K562 (cell line): ENCODE measurements around the gene RALGPS1. TPM values are rescaled to one million over a fixed set of nuclear protein-coding genes. Genes with fewer than 3 reads are reported as not detected.
A peak's percentile ranks its signal among the peaks of the same experiment; 100 is the strongest.

ENCODE experiments used
- BRD9 ChIP-seq: fragments of 450-650 bp; IDR thresholded peaks from 2 replicates; pipeline ENCODE4 v1.6.1; 2018; ENCODE audit warnings: low read depth; ENCODE audit not compliant: partially characterized antibody
- E2F3 ChIP-seq: fragments of 250-450 bp; sonication (Bioruptor Pico); IDR thresholded peaks from 2 replicates; pipeline ENCODE4 v1.4.0; 2020; ENCODE audit warnings: mild to moderate bottlenecking
- HDAC2 ChIP-seq: fragments of 450-650 bp; IDR thresholded peaks from 2 replicates; pipeline ENCODE4 v1.6.1; 2016; ENCODE audit warnings: mild to moderate bottlenecking
- JUNB ChIP-seq: fragments of 450-650 bp; formaldehyde crosslinking; conservative IDR thresholded peaks from 2 replicates; pipeline ENCODE4 v1.4.0; 2020; ENCODE audit warnings: mild to moderate bottlenecking
- LEF1 ChIP-seq: fragments of 450-650 bp; IDR thresholded peaks from 2 replicates; pipeline ENCODE4 v1.6.1; 2016; ENCODE audit warnings: mild to moderate bottlenecking
- NBN ChIP-seq: fragments of 450-650 bp; IDR thresholded peaks from 2 replicates; pipeline ENCODE4 v1.6.1; 2016; ENCODE audit warnings: low read depth, mild to moderate bottlenecking
- PHF8 ChIP-seq: fragments of 200-600 bp; sonication (generic); IDR thresholded peaks from 2 replicates; pipeline ENCODE4 v1.6.1; 2012; ENCODE audit warnings: mixed run types, mild to moderate bottlenecking, inconsistent platforms, low read length, moderate library complexity, borderline replicate concordance
- POLR2A ChIP-seq: fragments of 450-650 bp; conservative IDR thresholded peaks from 2 replicates; pipeline ENCODE4 v1.6.1; 2016
- PRPF4 ChIP-seq: fragments of 200-400 bp; formaldehyde crosslinking; IDR thresholded peaks from one replicate; pipeline ENCODE4 v1.6.1; 2017; ENCODE audit warnings: low read length, low read depth, mild to moderate bottlenecking; ENCODE audit not compliant: insufficient read depth, poor library complexity, severe bottlenecking
- RBFOX2 ChIP-seq: fragments of 200-400 bp; formaldehyde crosslinking; IDR thresholded peaks from 2 replicates; pipeline ENCODE4 v1.6.1; 2017; ENCODE audit warnings: low read depth, mild to moderate bottlenecking, low read length, moderate library complexity
- RBM15 ChIP-seq: fragments of 200-400 bp; formaldehyde crosslinking; IDR thresholded peaks from 2 replicates; pipeline ENCODE4 v1.6.1; 2018; ENCODE audit warnings: mild to moderate bottlenecking, low read length, moderate library complexity; ENCODE audit not compliant: insufficient read depth
- RFX7 ChIP-seq: fragments of 250-450 bp; sonication (Bioruptor Pico); IDR thresholded peaks from 2 replicates; pipeline ENCODE4 v1.5.1; 2021; ENCODE audit warnings: mild to moderate bottlenecking
- RHOXF2B ChIP-seq: fragments of 250-450 bp; sonication (Bioruptor Pico); conservative IDR thresholded peaks from 2 replicates; pipeline ENCODE4 v1.5.1; 2021
- SMARCA5 ChIP-seq: fragments of 450-650 bp; IDR thresholded peaks from 2 replicates; pipeline ENCODE4 v1.6.1; 2016
- SMARCE1 ChIP-seq: fragments of 450-650 bp; IDR thresholded peaks from 2 replicates; pipeline ENCODE4 v1.7.1; 2016; ENCODE audit warnings: mild to moderate bottlenecking
- TEAD2 ChIP-seq: fragments of 450-650 bp; IDR thresholded peaks from 2 replicates; pipeline ENCODE4 v1.6.1; 2016; ENCODE audit warnings: missing genetic modification characterization, control low read depth, missing compliant biosample characterization
- ZC3H4 ChIP-seq: sonication (generic); formaldehyde crosslinking; IDR thresholded peaks from 2 replicates; pipeline ENCODE4 v1.9.0; 2021; ENCODE audit warnings: missing genetic modification reagents, borderline replicate concordance
- polyA plus RNA-seq, 8 experiments: library from polyadenylated mRNA; depleted of rRNA in 4 of 8; stranded (reverse) in 5 of 8; unstranded in 3 of 8; fragments of >200 nt; fragmentation: Nextera tagmentation in 2 of 8; fragmentation: Illumina TruSeq in 1 of 8; extraction: Ambion mirVana in 2 of 8; extraction: Trizol in 1 of 8; gene quantifications; 2 replicates each; pipeline versions ENCODE4 v1.2.1 to v1.2.3, GENCODE V29; 2011 to 2014; ENCODE audit warnings: inconsistent platforms in 1 of 8, missing spikeins in 1 of 8
- total RNA-seq, 7 experiments: library from RNA; depleted of rRNA in 6 of 7; stranded (reverse); fragments of >200 nt in 6 of 7; fragmentation: Illumina TruSeq in 2 of 7; extraction: Trizol in 2 of 7; gene quantifications; 2 replicates each; pipeline versions ENCODE4 v1.2.1 to v1.2.3, GENCODE V29; 2011 to 2021; ENCODE audit warnings: low replicate concordance in 1 of 7
- TF ChIP-seq, protein P1 (sequence below): fragments of 450-650 bp; formaldehyde crosslinking; IDR thresholded peaks from 2 replicates; pipeline ENCODE4 v1.4.0; 2020; ENCODE audit warnings: mild to moderate bottlenecking, moderate library complexity
- TF ChIP-seq, protein P2 (sequence below): fragments of 450-650 bp; conservative IDR thresholded peaks from 2 replicates; pipeline ENCODE4 v1.6.1; 2016; ENCODE audit warnings: missing genetic modification characterization, low read depth, mild to moderate bottlenecking, missing compliant biosample characterization, moderate library complexity
- TF ChIP-seq, protein P3 (sequence below): fragments of 450-650 bp; IDR thresholded peaks from 2 replicates; pipeline ENCODE4 v1.7.0; 2016; ENCODE audit warnings: borderline replicate concordance
- TF ChIP-seq, protein P4 (sequence below), 2 experiments: fragments of 200-800 bp in 1 of 2; sonication (Bioruptor generic) in 1 of 2; sonication (generic) in 1 of 2; formaldehyde crosslinking in 1 of 2; IDR thresholded peaks in 1 of 2; conservative IDR thresholded peaks in 1 of 2; 2 replicates each; pipeline versions ENCODE4 v1.5.0 to v1.6.1; 2016 to 2020; ENCODE audit warnings: missing compliant biosample characterization in 1 of 2, missing genetic modification characterization in 1 of 2, missing genetic modification reagents in 1 of 2
- TF ChIP-seq, protein P5 (sequence below): fragments of 450-650 bp; formaldehyde crosslinking; IDR thresholded peaks from 2 replicates; pipeline ENCODE4 v1.4.0; 2020; ENCODE audit warnings: mild to moderate bottlenecking, moderate library complexity

RALGPS1 gene
- total and polyA plus RNA-seq, 9 of the 15 experiments (the other 6 are each of a cell fraction or from before 2014, with no cell fraction given): 0.04 to 2.6 (median 1.5) TPM

DNA sequence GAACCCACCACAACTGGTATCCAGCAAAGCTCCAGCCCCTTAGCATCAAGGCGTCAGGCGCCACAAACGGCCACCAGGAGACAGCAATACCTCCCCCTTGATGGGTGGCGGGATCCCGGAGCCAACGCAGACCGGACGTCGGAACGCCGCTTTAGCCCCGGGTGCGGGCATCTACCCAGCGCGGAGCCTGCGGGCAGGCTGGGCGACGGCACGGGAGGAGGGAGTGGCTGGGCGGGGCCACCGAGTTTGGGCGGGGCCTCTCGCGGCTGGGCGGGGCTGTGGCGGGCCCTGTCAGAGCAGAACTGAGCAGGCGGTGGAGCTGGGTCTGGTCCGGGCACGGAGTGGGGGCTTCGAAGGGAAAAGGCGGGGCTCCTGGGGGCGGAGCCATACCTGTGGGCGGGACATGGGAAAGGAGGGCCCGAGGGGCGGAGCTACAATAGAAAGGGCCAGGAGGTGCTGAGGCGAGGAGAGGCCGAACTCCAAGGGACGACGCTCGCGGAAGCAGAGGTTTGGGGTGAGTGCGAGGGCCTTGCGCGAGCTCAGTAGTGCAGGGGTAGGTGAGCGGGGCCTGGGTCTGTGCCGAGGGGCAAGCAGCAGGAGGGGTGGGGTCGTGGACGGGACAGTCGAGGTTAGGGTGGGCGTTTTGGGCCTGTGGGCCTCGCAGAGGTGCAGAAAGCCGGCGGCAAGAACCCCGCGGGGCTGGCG lies 309.7 kb downstream of the RALGPS1 start (continued):
- TF ChIP-seq ZC3H4 (CRISPR knock-in tag) (no peak), RHOXF2B (no peak), HDAC2 (no peak), SMARCA5 (0 out of 2 replicates have a peak, but pooled peaks have one; percentile 44), RBFOX2 (peak; percentile 51; the same call in 1 of the 2 replicates), PHF8 (peak; percentile 37; the same call in 1 of the 2 replicates), NBN (peak; percentile 63; the same call in 1 of the 2 replicates), LEF1 (no peak), TEAD2 (tag) (no peak), JUNB (no peak), RBM15 (no peak), POLR2A (no peak), E2F3 (CRISPR knock-in tag) (0 out of 2 replicates have a peak, but pooled peaks have one; percentile 36), PRPF4 (no peak), RFX7 (CRISPR knock-in tag) (no peak), BRD9 (no peak), SMARCE1 (no peak)
- TF ChIP-seq, protein P1, sequence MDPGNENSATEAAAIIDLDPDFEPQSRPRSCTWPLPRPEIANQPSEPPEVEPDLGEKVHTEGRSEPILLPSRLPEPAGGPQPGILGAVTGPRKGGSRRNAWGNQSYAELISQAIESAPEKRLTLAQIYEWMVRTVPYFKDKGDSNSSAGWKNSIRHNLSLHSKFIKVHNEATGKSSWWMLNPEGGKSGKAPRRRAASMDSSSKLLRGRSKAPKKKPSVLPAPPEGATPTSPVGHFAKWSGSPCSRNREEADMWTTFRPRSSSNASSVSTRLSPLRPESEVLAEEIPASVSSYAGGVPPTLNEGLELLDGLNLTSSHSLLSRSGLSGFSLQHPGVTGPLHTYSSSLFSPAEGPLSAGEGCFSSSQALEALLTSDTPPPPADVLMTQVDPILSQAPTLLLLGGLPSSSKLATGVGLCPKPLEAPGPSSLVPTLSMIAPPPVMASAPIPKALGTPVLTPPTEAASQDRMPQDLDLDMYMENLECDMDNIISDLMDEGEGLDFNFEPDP (CRISPR knock-in tag): no peak
- TF ChIP-seq, protein P2, sequence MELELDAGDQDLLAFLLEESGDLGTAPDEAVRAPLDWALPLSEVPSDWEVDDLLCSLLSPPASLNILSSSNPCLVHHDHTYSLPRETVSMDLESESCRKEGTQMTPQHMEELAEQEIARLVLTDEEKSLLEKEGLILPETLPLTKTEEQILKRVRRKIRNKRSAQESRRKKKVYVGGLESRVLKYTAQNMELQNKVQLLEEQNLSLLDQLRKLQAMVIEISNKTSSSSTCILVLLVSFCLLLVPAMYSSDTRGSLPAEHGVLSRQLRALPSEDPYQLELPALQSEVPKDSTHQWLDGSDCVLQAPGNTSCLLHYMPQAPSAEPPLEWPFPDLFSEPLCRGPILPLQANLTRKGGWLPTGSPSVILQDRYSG: no peak
- TF ChIP-seq, protein P3, sequence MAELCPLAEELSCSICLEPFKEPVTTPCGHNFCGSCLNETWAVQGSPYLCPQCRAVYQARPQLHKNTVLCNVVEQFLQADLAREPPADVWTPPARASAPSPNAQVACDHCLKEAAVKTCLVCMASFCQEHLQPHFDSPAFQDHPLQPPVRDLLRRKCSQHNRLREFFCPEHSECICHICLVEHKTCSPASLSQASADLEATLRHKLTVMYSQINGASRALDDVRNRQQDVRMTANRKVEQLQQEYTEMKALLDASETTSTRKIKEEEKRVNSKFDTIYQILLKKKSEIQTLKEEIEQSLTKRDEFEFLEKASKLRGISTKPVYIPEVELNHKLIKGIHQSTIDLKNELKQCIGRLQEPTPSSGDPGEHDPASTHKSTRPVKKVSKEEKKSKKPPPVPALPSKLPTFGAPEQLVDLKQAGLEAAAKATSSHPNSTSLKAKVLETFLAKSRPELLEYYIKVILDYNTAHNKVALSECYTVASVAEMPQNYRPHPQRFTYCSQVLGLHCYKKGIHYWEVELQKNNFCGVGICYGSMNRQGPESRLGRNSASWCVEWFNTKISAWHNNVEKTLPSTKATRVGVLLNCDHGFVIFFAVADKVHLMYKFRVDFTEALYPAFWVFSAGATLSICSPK: no peak
- TF ChIP-seq, protein P4, sequence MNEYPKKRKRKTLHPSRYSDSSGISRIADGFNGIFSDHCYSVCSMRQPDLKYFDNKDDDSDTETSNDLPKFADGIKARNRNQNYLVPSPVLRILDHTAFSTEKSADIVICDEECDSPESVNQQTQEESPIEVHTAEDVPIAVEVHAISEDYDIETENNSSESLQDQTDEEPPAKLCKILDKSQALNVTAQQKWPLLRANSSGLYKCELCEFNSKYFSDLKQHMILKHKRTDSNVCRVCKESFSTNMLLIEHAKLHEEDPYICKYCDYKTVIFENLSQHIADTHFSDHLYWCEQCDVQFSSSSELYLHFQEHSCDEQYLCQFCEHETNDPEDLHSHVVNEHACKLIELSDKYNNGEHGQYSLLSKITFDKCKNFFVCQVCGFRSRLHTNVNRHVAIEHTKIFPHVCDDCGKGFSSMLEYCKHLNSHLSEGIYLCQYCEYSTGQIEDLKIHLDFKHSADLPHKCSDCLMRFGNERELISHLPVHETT (CRISPR knock-in tag; conservative IDR thresholded peaks at IDR 0.05 in 1 of 2, IDR thresholded peaks at IDR 0.05 in 1 of 2): no peak
- TF ChIP-seq, protein P5, sequence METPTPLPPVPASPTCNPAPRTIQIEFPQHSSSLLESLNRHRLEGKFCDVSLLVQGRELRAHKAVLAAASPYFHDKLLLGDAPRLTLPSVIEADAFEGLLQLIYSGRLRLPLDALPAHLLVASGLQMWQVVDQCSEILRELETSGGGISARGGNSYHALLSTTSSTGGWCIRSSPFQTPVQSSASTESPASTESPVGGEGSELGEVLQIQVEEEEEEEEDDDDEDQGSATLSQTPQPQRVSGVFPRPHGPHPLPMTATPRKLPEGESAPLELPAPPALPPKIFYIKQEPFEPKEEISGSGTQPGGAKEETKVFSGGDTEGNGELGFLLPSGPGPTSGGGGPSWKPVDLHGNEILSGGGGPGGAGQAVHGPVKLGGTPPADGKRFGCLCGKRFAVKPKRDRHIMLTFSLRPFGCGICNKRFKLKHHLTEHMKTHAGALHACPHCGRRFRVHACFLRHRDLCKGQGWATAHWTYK (CRISPR knock-in tag): no peak
